Neuron (in vitro differentiated cells): Measurements from ENCODE around the gene SECTM1.
"Not testable (repeated sequence)": the region's sequence is repeated elsewhere in the genome, so short reads cannot be mapped to it uniquely, and the experiment has no call there.

Experiments used
- H2AFZ ChIP-seq: one replicate; pipeline ENCODE4 v1.6.1; 2013; ENCODE audit warnings: low read depth, mild to moderate bottlenecking, inconsistent platforms, low read length, moderate library complexity
- H3K27me3 ChIP-seq: one replicate; pipeline ENCODE4 v1.6.1; 2013; ENCODE audit warnings: low read length; ENCODE audit not compliant: insufficient read depth
- H3K36me3 ChIP-seq: one replicate; pipeline ENCODE4 v1.6.1; 2013; ENCODE audit warnings: low read length; ENCODE audit not compliant: insufficient read depth
- H3K4me1 ChIP-seq: one replicate; pipeline ENCODE4 v1.6.1; 2013; ENCODE audit warnings: low read length; ENCODE audit not compliant: insufficient read depth
- H3K4me3 ChIP-seq: 2 replicates; pipeline ENCODE4 v1.5.1; 2013; ENCODE audit warnings: mild to moderate bottlenecking, low read length, moderate library complexity
- H3K9me3 ChIP-seq: one replicate; pipeline ENCODE4 v1.6.1; 2013; ENCODE audit warnings: low read length

SECTM1 gene

GRCh38 chr17:82373731-82374625, 40.4 kb upstream of the SECTM1 start:
- peaks cover 10% of the 10 kb centered on the region for H3K9me3 ChIP-seq
- H3K36me3 ChIP-seq, result no peaks in the 10 kb centered on the region
- peaks cover 8% of the 10 kb centered on the region for H3K4me1 ChIP-seq
- H3K27me3 ChIP-seq, result peaks cover 23% of the 10 kb centered on the region
- no peak overlapping the region for H3K4me3 ChIP-seq
- H2AFZ ChIP-seq, result no peak overlapping the region

GRCh38 chr17:82373072-82373452, 39.5 kb upstream of the SECTM1 start:
- H3K36me3 ChIP-seq, H3K4me1 ChIP-seq, H3K4me3 ChIP-seq, H3K9me3 ChIP-seq, H2AFZ ChIP-seq: not testable (repeated sequence)
- peaks cover 23% of the 10 kb centered on the region for H3K27me3 ChIP-seq

- Histone ChIP-seq H2AFZ (no peak overlapping the region), H3K36me3 (no peaks in the 10 kb centered on the region), H3K27me3 (peaks cover 23% of the 10 kb centered on the region), H3K4me1 (peaks cover 9% of the 10 kb centered on the region), H3K4me3 (no peak overlapping the region), H3K9me3 (peaks cover 10% of the 10 kb centered on the region)
These were observed 38.9 kb upstream of the SECTM1 start for GRCh38 chr17:82372249-82373071.

- Histone ChIP-seq H3K9me3 (peaks cover 10% of the 10 kb centered on the region), H2AFZ (no peak within 1 kb of the TSS), H3K4me1 (peaks cover 12% of the 10 kb centered on the region), H3K36me3 (no peaks in the 10 kb centered on the region), H3K27me3 (peaks cover 23% of the 10 kb centered on the region), H3K4me3 (no peak within 1 kb of the TSS)
These were observed 38.0 kb upstream of the SECTM1 start, which contains the start of gene UTS2R for GRCh38 chr17:82371333-82372248. Gene UTS2R, plus strand, starts transcription at chr17:82371765. Its CDS starts 2,560 bp downstream, at chr17:82374325.

GRCh38 chr17:82370471-82371332, 37.1 kb upstream of the SECTM1 start:
- Histone ChIP-seq H3K9me3 (peaks cover 8% of the 10 kb centered on the region), H2AFZ (no peak overlapping the region), H3K4me3 (no peak overlapping the region), H3K27me3 (peaks cover 23% of the 10 kb centered on the region), H3K4me1 (peaks cover 12% of the 10 kb centered on the region), H3K36me3 (no peaks in the 10 kb centered on the region)

- Histone ChIP-seq H3K36me3 (no peaks in the 10 kb centered on the region), H3K4me3 (no peak overlapping the region), H3K4me1 (peaks cover 12% of the 10 kb centered on the region), H3K9me3 (peaks cover 4% of the 10 kb centered on the region), H2AFZ (no peak overlapping the region), H3K27me3 (peaks cover 23% of the 10 kb centered on the region)
These were observed 35.6 kb upstream of the SECTM1 start for GRCh38 chr17:82369211-82369610.

GRCh38 chr17:82367724-82368524, 34.4 kb upstream of the SECTM1 start:
- Histone ChIP-seq H3K36me3 (no peaks in the 10 kb centered on the region), H2AFZ (no peak overlapping the region), H3K9me3 (peaks cover 4% of the 10 kb centered on the region), H3K4me3 (no peak overlapping the region), H3K4me1 (peaks cover 12% of the 10 kb centered on the region), H3K27me3 (peaks cover 22% of the 10 kb centered on the region)

- peaks cover 4% of the 10 kb centered on the region for H3K4me1 ChIP-seq
- no peak overlapping the region for H2AFZ ChIP-seq
- H3K36me3 ChIP-seq, result no peaks in the 10 kb centered on the region
- H3K4me3 ChIP-seq, result no peak overlapping the region
- H3K9me3 ChIP-seq, result peaks cover 4% of the 10 kb centered on the region
- peaks cover 12% of the 10 kb centered on the region for H3K27me3 ChIP-seq
These were observed 33.2 kb upstream of the SECTM1 start for GRCh38 chr17:82366749-82367148.

GRCh38 chr17:82365606-82366295, 32.2 kb upstream of the SECTM1 start:
- Histone ChIP-seq H3K4me1 (peaks cover 4% of the 10 kb centered on the region), H3K36me3 (no peaks in the 10 kb centered on the region), H3K27me3 (peaks cover 5% of the 10 kb centered on the region), H3K4me3 (no peak overlapping the region), H3K9me3 (peaks cover 4% of the 10 kb centered on the region), H2AFZ (no peak overlapping the region)

GRCh38 chr17:82361885-82362633, 28.5 kb upstream of the SECTM1 start:
- Histone ChIP-seq H3K4me1 (peaks cover 11% of the 10 kb centered on the region), H2AFZ (no peak overlapping the region), H3K27me3 (no peaks in the 10 kb centered on the region), H3K9me3 (no peaks in the 10 kb centered on the region), H3K36me3 (no peaks in the 10 kb centered on the region), H3K4me3 (no peak overlapping the region)
